ENCODE results near the gene EMX2.

DNA sequence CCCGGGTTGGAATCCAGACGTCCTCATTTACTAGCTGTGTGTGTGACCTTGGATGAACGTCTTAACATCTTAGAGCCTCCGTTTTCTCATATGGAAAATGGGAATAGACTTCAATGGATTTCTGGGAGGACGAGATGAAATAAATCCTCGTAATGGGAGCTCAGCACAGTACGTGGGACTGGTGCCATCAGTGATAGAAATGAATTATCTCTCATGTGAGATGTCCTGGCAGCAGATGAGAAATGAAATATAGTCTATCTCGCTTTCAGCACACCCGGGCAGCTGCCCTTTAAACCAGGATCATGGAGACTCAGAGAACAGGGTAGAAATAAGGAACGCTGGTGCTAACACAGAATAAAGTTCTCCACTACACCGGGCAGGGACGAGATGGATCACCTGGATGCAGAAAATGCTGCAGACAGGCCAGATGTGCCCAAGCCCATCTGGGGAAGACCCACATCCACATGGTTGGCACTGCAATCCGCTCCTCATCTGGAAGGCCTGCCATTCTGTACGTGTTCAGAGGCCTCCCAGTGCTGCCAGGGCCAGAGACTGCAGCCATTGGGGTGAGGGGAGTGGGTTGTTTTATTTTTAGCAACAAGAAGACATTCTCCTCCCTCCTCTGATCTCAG is 11.1 kb upstream of the EMX2 start:
- TF ChIP-seq, protein P1, sequence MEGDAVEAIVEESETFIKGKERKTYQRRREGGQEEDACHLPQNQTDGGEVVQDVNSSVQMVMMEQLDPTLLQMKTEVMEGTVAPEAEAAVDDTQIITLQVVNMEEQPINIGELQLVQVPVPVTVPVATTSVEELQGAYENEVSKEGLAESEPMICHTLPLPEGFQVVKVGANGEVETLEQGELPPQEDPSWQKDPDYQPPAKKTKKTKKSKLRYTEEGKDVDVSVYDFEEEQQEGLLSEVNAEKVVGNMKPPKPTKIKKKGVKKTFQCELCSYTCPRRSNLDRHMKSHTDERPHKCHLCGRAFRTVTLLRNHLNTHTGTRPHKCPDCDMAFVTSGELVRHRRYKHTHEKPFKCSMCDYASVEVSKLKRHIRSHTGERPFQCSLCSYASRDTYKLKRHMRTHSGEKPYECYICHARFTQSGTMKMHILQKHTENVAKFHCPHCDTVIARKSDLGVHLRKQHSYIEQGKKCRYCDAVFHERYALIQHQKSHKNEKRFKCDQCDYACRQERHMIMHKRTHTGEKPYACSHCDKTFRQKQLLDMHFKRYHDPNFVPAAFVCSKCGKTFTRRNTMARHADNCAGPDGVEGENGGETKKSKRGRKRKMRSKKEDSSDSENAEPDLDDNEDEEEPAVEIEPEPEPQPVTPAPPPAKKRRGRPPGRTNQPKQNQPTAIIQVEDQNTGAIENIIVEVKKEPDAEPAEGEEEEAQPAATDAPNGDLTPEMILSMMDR (IDR thresholded peaks at IDR 0.05) = no peak
- TF ChIP-seq POLR2A (IDR thresholded peaks at IDR 0.05) = no peak

Measured in prostate gland (tissue), 2 donors.